Measurements from ENCODE around the gene MYOZ2. TPM values are rescaled to one million over a fixed set of nuclear protein-coding genes. Genes with fewer than 3 reads are reported as not detected.
"Not testable (repeated sequence)": the region's sequence is repeated elsewhere in the genome, so short reads cannot be mapped to it uniquely, and the experiment has no call there.

Gene MYOZ2
- total RNA-seq, 1 experiment from 2014 or later: not detected

- no peak for DNase-seq (ENCODE audit: extremely low read depth, low read depth)
These were observed 11.3 kb upstream of the MYOZ2 start for GRCh38 chr4:119124352-119124751.

GRCh38 chr4:119125931-119126330 lies 9.7 kb upstream of the MYOZ2 start:
- no peak for DNase-seq (ENCODE audit: extremely low read depth, low read depth)

GRCh38 chr4:119128148-119128547 lies 7.5 kb upstream of the MYOZ2 start:
- DNase-seq (ENCODE audit: extremely low read depth, low read depth): no peak

- DNase-seq (ENCODE audit: extremely low read depth, low read depth): no peak
These were observed 5.1 kb upstream of the MYOZ2 start for GRCh38 chr4:119130365-119131065.

GRCh38 chr4:119131164-119131563 lies 4.5 kb upstream of the MYOZ2 start:
- no peak for DNase-seq (ENCODE audit: extremely low read depth, low read depth)

GRCh38 chr4:119132306-119132705 lies 3.3 kb upstream of the MYOZ2 start:
- no peak for DNase-seq (ENCODE audit: extremely low read depth, low read depth)

- no peak for DNase-seq (ENCODE audit: extremely low read depth, low read depth)
These were observed 914 bp downstream of the MYOZ2 start for GRCh38 chr4:119136546-119136945.

GRCh38 chr4:119138046-119138445 lies 2.4 kb downstream of the MYOZ2 start:
- no peak for DNase-seq (ENCODE audit: extremely low read depth, low read depth)

GRCh38 chr4:119139311-119139710 lies 3.7 kb downstream of the MYOZ2 start:
- no peak for DNase-seq (ENCODE audit: extremely low read depth, low read depth)

GRCh38 chr4:119139822-119140252 lies 4.2 kb downstream of the MYOZ2 start:
- no peak for DNase-seq (ENCODE audit: extremely low read depth, low read depth)

GRCh38 chr4:119141283-119141682 lies 5.7 kb downstream of the MYOZ2 start:
- not testable (repeated sequence) for DNase-seq (ENCODE audit: extremely low read depth, low read depth)

- DNase-seq (ENCODE audit: extremely low read depth, low read depth): no peak
These were observed 7.2 kb downstream of the MYOZ2 start for GRCh38 chr4:119142833-119143232.

- not testable (repeated sequence) for DNase-seq (ENCODE audit: extremely low read depth, low read depth)
These were observed 7.7 kb downstream of the MYOZ2 start for GRCh38 chr4:119143341-119143740.

- no peak for DNase-seq (ENCODE audit: extremely low read depth, low read depth)
These were observed 13.5 kb downstream of the MYOZ2 start for GRCh38 chr4:119149110-119149509.

GRCh38 chr4:119151161-119151560 lies 15.5 kb downstream of the MYOZ2 start:
- no peak for DNase-seq (ENCODE audit: extremely low read depth, low read depth)

GRCh38 chr4:119152741-119153140 lies 17.1 kb downstream of the MYOZ2 start:
- DNase-seq (ENCODE audit: extremely low read depth, low read depth): no peak

GRCh38 chr4:119162174-119162573 lies 26.5 kb downstream of the MYOZ2 start:
- no peak for DNase-seq (ENCODE audit: extremely low read depth, low read depth)

- no peak for DNase-seq (ENCODE audit: extremely low read depth, low read depth)
These were observed 30.1 kb downstream of the MYOZ2 start for GRCh38 chr4:119165767-119166166.

- DNase-seq (ENCODE audit: extremely low read depth, low read depth): no peak
These were observed 34.6 kb downstream of the MYOZ2 start for GRCh38 chr4:119170195-119170594.

- DNase-seq (ENCODE audit: extremely low read depth, low read depth): no peak
These were observed 36.6 kb downstream of the MYOZ2 start for GRCh38 chr4:119172223-119172622.

- DNase-seq (ENCODE audit: extremely low read depth, low read depth): not testable (repeated sequence)
These were observed 38.2 kb downstream of the MYOZ2 start for GRCh38 chr4:119173729-119174361.

- DNase-seq (ENCODE audit: extremely low read depth, low read depth): no peak
These were observed 43.4 kb downstream of the MYOZ2 start for GRCh38 chr4:119179011-119179410.

Data from NCI-H460 (cell line).